WI38 (cell line): ENCODE data around the gene CD99L2.
A peak's percentile ranks its signal among the peaks of the same experiment; 100 is the strongest.

Experiments
- H3K4me3 ChIP-seq: 2 replicates; pipeline ENCODE4 v1.5.1; 2011; ENCODE audit warnings: low read depth, mild to moderate bottlenecking, control low read depth, low read length
- CTCF ChIP-seq: IDR thresholded peaks from 2 replicates; pipeline ENCODE4 v1.5.1; 2012; ENCODE audit warnings: low read depth, mild to moderate bottlenecking, control low read depth, low read length

The CD99L2 gene

GRCh38 chrX:150898343-150899190 lies at the start of gene CD99L2:
TSS of gene CD99L2 (minus strand) at chrX:150898668. CDS start at chrX:150898588, 80 bp downstream.
- no peak for TF ChIP-seq CTCF

GRCh38 chrX:150944233-150944632 lies 45.8 kb upstream of the CD99L2 start:
- H3K4me3 ChIP-seq = no peak overlapping the region
- no peak for TF ChIP-seq CTCF

More at GRCh38 chrX:150898343-150899190, at the start of gene CD99L2:
- peak within 1 kb of the TSS; percentile 69 for H3K4me3 ChIP-seq

- no peak for TF ChIP-seq CTCF
- H3K4me3 ChIP-seq = no peak overlapping the region
Measured at GRCh38 chrX:150942942-150943594, 44.6 kb upstream of the CD99L2 start.

GRCh38 chrX:150941580-150941979 lies 43.1 kb upstream of the CD99L2 start:
- H3K4me3 ChIP-seq = no peak overlapping the region
- TF ChIP-seq CTCF = no peak

GRCh38 chrX:150940844-150941495 lies 42.5 kb upstream of the CD99L2 start:
- no peak for TF ChIP-seq CTCF

GRCh38 chrX:150936556-150936955 lies 38.1 kb upstream of the CD99L2 start:
- no peak for TF ChIP-seq CTCF
- H3K4me3 ChIP-seq = no peak overlapping the region

More at GRCh38 chrX:150940844-150941495, 42.5 kb upstream of the CD99L2 start:
- no peak overlapping the region for H3K4me3 ChIP-seq

GRCh38 chrX:150935467-150935866 lies 37.0 kb upstream of the CD99L2 start:
- H3K4me3 ChIP-seq = no peak overlapping the region
- TF ChIP-seq CTCF = no peak
